IMR-90 (cell line): ENCODE results near the gene DOCK10. TPM values are rescaled to one million over a fixed set of nuclear protein-coding genes. Genes with fewer than 3 reads are reported as not detected.

Source experiments
- ATAC-seq: fragments of 200-7000 bp; cut with Tn5 transposase; 2 replicates; pipeline ENCODE4 v1.9.1; 2020; ENCODE audit warnings: low read depth, mild to moderate bottlenecking, moderate library complexity
- BruUV-seq: library from RNA; stranded (reverse); fragments of 400-500 nt; replicated peaks from 2 replicates; lab custom pipeline; 2021; lab: Mats Ljungman, UMichigan
- CTCF ChIA-PET: fragments of 300-600 bp; formaldehyde crosslinking; extraction: SDS; loops from one replicate; lab custom pipeline; 2021; ENCODE audit warnings: antibody characterized with exemption; lab: Yijun Ruan, JAX
- POLR2A ChIA-PET: fragments of 300-600 bp; sonication (Branson Sonifier 250); formaldehyde crosslinking; loops from one replicate; lab custom pipeline; 2022; ENCODE audit warnings: antibody characterized with exemption; ENCODE audit not compliant: unreplicated experiment; lab: Charles Lee
- DNase-seq: peaks from one replicate; pipeline ENCODE4 v3.0.0; 2013
- H2AFZ ChIP-seq: replicated peaks from 2 replicates; pipeline ENCODE3; 2013; ENCODE audit warnings: low read length, mild to moderate bottlenecking; ENCODE audit not compliant: poor library complexity
- H2AK5ac ChIP-seq: 2 replicates; pipeline ENCODE4 v1.6.1; 2013; ENCODE audit warnings: low read depth, low read length, inconsistent platforms
- H2AK9ac ChIP-seq: replicated peaks from 2 replicates; pipeline ENCODE3; 2013; ENCODE audit warnings: mild to moderate bottlenecking, low read depth, low read length, moderate library complexity; ENCODE audit not compliant: poor library complexity
- H2BK120ac ChIP-seq: 2 replicates; pipeline ENCODE4 v1.6.1; 2013; ENCODE audit warnings: low read depth, low read length, inconsistent platforms
- H2BK15ac ChIP-seq: 3 replicates; pipeline ENCODE4 v1.6.1; 2013; ENCODE audit warnings: low read depth, low read length, inconsistent platforms
- H2BK20ac ChIP-seq: 2 replicates; pipeline ENCODE4 v1.6.1; 2013; ENCODE audit warnings: low read depth, mild to moderate bottlenecking, inconsistent platforms, low read length, moderate library complexity
- H2BK5ac ChIP-seq: 2 replicates; pipeline ENCODE4 v1.6.1; 2013; ENCODE audit warnings: mild to moderate bottlenecking, low read depth, low read length, inconsistent platforms; ENCODE audit not compliant: poor library complexity, severe bottlenecking
- H3K14ac ChIP-seq: replicated peaks from 2 replicates; pipeline ENCODE4 v1.6.1; 2013; ENCODE audit warnings: low read depth, low read length, inconsistent platforms
- H3K18ac ChIP-seq: 2 replicates; pipeline ENCODE4 v1.6.1; 2013; ENCODE audit warnings: low read depth, low read length, control low read depth
- H3K23ac ChIP-seq: 2 replicates; pipeline ENCODE4 v1.6.1; 2013; ENCODE audit warnings: low read depth, low read length, inconsistent platforms
- H3K27ac ChIP-seq: 2 replicates; pipeline ENCODE4 v1.5.1; 2013; ENCODE audit warnings: mild to moderate bottlenecking, control low read depth, low read length; ENCODE audit not compliant: insufficient read depth
- H3K27me3 ChIP-seq: 2 replicates; pipeline ENCODE4 v1.6.1; 2013; ENCODE audit warnings: low read length; ENCODE audit not compliant: control insufficient read depth, insufficient read depth
- H3K36me3 ChIP-seq: 2 replicates; pipeline ENCODE4 v1.6.1; 2013; ENCODE audit warnings: low read length, mixed read lengths; ENCODE audit not compliant: control insufficient read depth, insufficient read depth
- H3K4ac ChIP-seq: 2 replicates; pipeline ENCODE4 v1.6.1; 2013; ENCODE audit warnings: low read depth, low read length, inconsistent platforms
- H3K4me1 ChIP-seq: 2 replicates; pipeline ENCODE4 v1.6.1; 2013; ENCODE audit warnings: low read length, mixed read lengths; ENCODE audit not compliant: control insufficient read depth, insufficient read depth
- H3K4me2 ChIP-seq: 2 replicates; pipeline ENCODE4 v1.6.1; 2013; ENCODE audit warnings: low read depth, mild to moderate bottlenecking, control low read depth, low read length, moderate library complexity
- H3K4me3 ChIP-seq: 2 replicates; pipeline ENCODE4 v1.5.1; 2013; ENCODE audit warnings: low read depth, mild to moderate bottlenecking, control low read depth, low read length, moderate library complexity; ENCODE audit not compliant: insufficient read depth
- H3K56ac ChIP-seq: 2 replicates; pipeline ENCODE4 v1.6.1; 2013; ENCODE audit warnings: low read length, inconsistent platforms; ENCODE audit not compliant: insufficient read depth; ENCODE audit errors: extremely low read depth
- H3K79me1 ChIP-seq, 2 experiments: 2 replicates each; pipeline ENCODE4 v1.6.1; 2013; ENCODE audit warnings: low read length in 2 of 2, inconsistent platforms in 1 of 2, low read depth in 1 of 2
- H3K9ac ChIP-seq: 2 replicates; pipeline ENCODE4 v1.6.1; 2013; ENCODE audit warnings: low read depth, low read length, control low read depth
- H3K9me1 ChIP-seq: 2 replicates; pipeline ENCODE4 v1.6.1; 2013; ENCODE audit warnings: low read length, inconsistent platforms; ENCODE audit not compliant: insufficient read depth
- H3K9me3 ChIP-seq: 2 replicates; pipeline ENCODE4 v1.6.1; 2013; ENCODE audit warnings: low read length; ENCODE audit not compliant: control insufficient read depth, insufficient read depth
- H4K20me1 ChIP-seq: 2 replicates; pipeline ENCODE4 v1.6.1; 2013; ENCODE audit warnings: low read length, inconsistent platforms; ENCODE audit not compliant: insufficient read depth
- H4K5ac ChIP-seq: 2 replicates; pipeline ENCODE4 v1.6.1; 2013; ENCODE audit warnings: mild to moderate bottlenecking, low read depth, low read length, control low read depth
- H4K8ac ChIP-seq, 2 experiments: 2 replicates each; pipeline ENCODE4 v1.6.1; 2013; ENCODE audit warnings: low read depth in 2 of 2, low read length in 2 of 2, control low read depth in 1 of 2, inconsistent platforms in 1 of 2
- H4K91ac ChIP-seq: 2 replicates; pipeline ENCODE4 v1.6.1; 2013; ENCODE audit warnings: low read depth, low read length, inconsistent platforms; ENCODE audit not compliant: insufficient read depth
- CEBPB ChIP-seq: IDR thresholded peaks from 2 replicates; pipeline ENCODE4 v1.6.1; 2012; ENCODE audit warnings: low read depth, low read length, improper control_type of control experiment
- CHD1 ChIP-seq: IDR thresholded peaks from 2 replicates; pipeline ENCODE4 v1.6.1; 2012; ENCODE audit warnings: low read depth, low read length, improper control_type of control experiment
- ELK1 ChIP-seq: fragments of 150-350 bp; IDR thresholded peaks from 2 replicates; pipeline ENCODE4 v1.6.1; 2016; ENCODE audit warnings: low read depth, mild to moderate bottlenecking, low read length, moderate library complexity, borderline replicate concordance
- MAFK ChIP-seq: IDR thresholded peaks from 2 replicates; pipeline ENCODE4 v1.6.1; 2012; ENCODE audit warnings: low read depth, low read length, improper control_type of control experiment
- MAZ ChIP-seq: IDR thresholded peaks from 2 replicates; pipeline ENCODE4 v1.6.1; 2012; ENCODE audit warnings: low read depth, mild to moderate bottlenecking, low read length, improper control_type of control experiment, moderate library complexity, borderline replicate concordance
- MXI1 ChIP-seq: IDR thresholded peaks from 2 replicates; pipeline ENCODE4 v1.6.1; 2012; ENCODE audit warnings: low read depth, mild to moderate bottlenecking, low read length, moderate library complexity, borderline replicate concordance
- POLR2A ChIP-seq: IDR thresholded peaks from 2 replicates; pipeline ENCODE4 v1.6.1; 2012; ENCODE audit warnings: mild to moderate bottlenecking, low read depth, low read length
- SMC3 ChIP-seq: fragments of 150-350 bp; IDR thresholded peaks from 2 replicates; pipeline ENCODE4 v1.6.1; 2016; ENCODE audit warnings: low read depth, mild to moderate bottlenecking, antibody characterized with exemption, low read length, moderate library complexity
- USF2 ChIP-seq: fragments of 150-350 bp; IDR thresholded peaks from 2 replicates; pipeline ENCODE4 v1.6.1; 2017; ENCODE audit warnings: mild to moderate bottlenecking, antibody characterized with exemption, low read length, low read depth
- WGBS, 2 experiments: methylation state at CpG; one replicate each; pipeline versions ENCODE4 v1.1.5 to v1.1.7; 2013; ENCODE audit warnings: missing lambda C conversion rate in 2 of 2; ENCODE audit not compliant: insufficient read length in 1 of 2; ENCODE audit errors: extremely low coverage in 2 of 2; 5-methylcytosine and 5-hydroxymethylcytosine counted together
- dilution Hi-C: fragments of 300-500 bp; cut with HindIII; formaldehyde crosslinking; loops from one replicate; pipeline ENCODE4 v1.14.3; 2018; ENCODE audit warnings: low sequenced_read_pairs; ENCODE audit not compliant: unreplicated experiment
- in situ Hi-C: fragments of 300-500 bp; cut with MboI; formaldehyde crosslinking; loops from 3 replicates; pipeline ENCODE4 v1.14.3; 2019; ENCODE audit warnings: low sequenced_read_pairs, inconsistent platforms, mixed read lengths
- intact Hi-C: fragments of 100-400 bp; cut with micrococcal nuclease; formaldehyde crosslinking; loops from 2 replicates; pipeline ENCODE4 v1.10.0; 2022
- polyA plus RNA-seq, 3 experiments: library from polyadenylated mRNA; depleted of rRNA; stranded (reverse); fragments of >200 nt; gene quantifications; 2 replicates each; pipeline ENCODE4 v1.2.3, GENCODE V29; 2012; ENCODE audit warnings: low replicate concordance in 1 of 3
- total RNA-seq: library from RNA; depleted of rRNA; stranded (reverse); fragments of >200 nt; gene quantifications from 2 replicates; pipeline ENCODE4 v1.2.3, GENCODE V29; 2012

Gene DOCK10
- total and polyA plus RNA-seq, 2 of the 4 experiments (the other 2 are of a cell fraction) = 58.6 to 75.3 TPM

GRCh38 chr2:224780823-224781222 is 261.4 kb downstream of the DOCK10 start:
- Histone ChIP-seq H3K14ac (no peak overlapping the region), H3K18ac (no peak overlapping the region; the same call in 1 of the 2 replicates), H3K4me3 (no peak overlapping the region), H3K9me3 (no peaks in the 10 kb centered on the region), H2AK9ac (no peak overlapping the region), H2AK5ac (no peak overlapping the region), H3K4me2 (no peak overlapping the region), H3K36me3 (no peaks in the 10 kb centered on the region), H4K8ac (no peak overlapping the region), H4K5ac (no peak overlapping the region), H3K27ac (no peak overlapping the region), H4K91ac (no peak overlapping the region), H4K20me1 (no peaks in the 10 kb centered on the region), H3K4ac (no peak overlapping the region), H3K56ac (no peak overlapping the region), H3K9ac (no peak overlapping the region), H2BK120ac (no peak overlapping the region), H3K27me3 (no peaks in the 10 kb centered on the region), H2BK15ac (no peak overlapping the region), H3K23ac (no peak overlapping the region), H3K79me1 (no peaks in the 10 kb centered on the region), H2AFZ (no peak overlapping the region), H2BK5ac (no peak overlapping the region), H2BK20ac (no peak overlapping the region), H3K4me1 (0 out of 2 replicates have a peak, but pooled peaks cover 2% of the 10 kb centered on the region), H3K9me1 (no peaks in the 10 kb centered on the region)
- dilution Hi-C loops = no loop called here
- TF ChIP-seq CHD1 (no peak), CEBPB (no peak), POLR2A (no peak), MXI1 (no peak), SMC3 (no peak), MAFK (no peak), ELK1 (no peak), MAZ (no peak), USF2 (no peak)
- ChIA-PET CTCF (interaction anchor here (0.6 to 0.7 kb wide), 3 partner anchors 36 to 1102 kb away, joined by 3 to 4 read pairs (median 3); no protein-coding TSS in a partner anchor), POLR2A (no interaction called here)
- BruUV-seq = no TSS peak
- 100% methylated on average over 1 of the region's 7 CpGs; no CpG with 5 or more reads in 1 of the 2 experiments for WGBS, 2 experiments
- ATAC-seq (no peak), DNase-seq (no peak)
- in situ Hi-C loops = no loop called here
- intact Hi-C loops = loop anchor here (1.0 to 5.0 kb wide), 2 partner anchors 219 to 881 kb away; no protein-coding TSS in a partner anchor
